ENCODE data around the gene MRPL48.
"Not testable (repeated sequence)": the region's sequence is repeated elsewhere in the genome, so short reads cannot be mapped to it uniquely, and the experiment has no call there.

- TF ChIP-seq POLR2AphosphoS5 (IDR thresholded peaks at IDR 0.05; ENCODE audit: low read depth, low read length); POLR2A (IDR thresholded peaks at IDR 0.05; ENCODE audit: low read depth, low read length); TAF1 (IDR thresholded peaks at IDR 0.05; ENCODE audit: borderline replicate concordance, low read depth, low read length): not testable (repeated sequence)
Observed at GRCh38 chr11:73750862-73751261, 36.8 kb upstream of the MRPL48 start.

Data from GM12892 (cell line).